PC-3 (cell line): ENCODE measurements around the gene PARD6A.

Source experiments
- CTCF ChIP-seq: fragments of 300-600 bp; sonication (generic); conservative IDR thresholded peaks from 2 replicates; pipeline ENCODE4 v1.5.1; 2017; ENCODE audit warnings: antibody characterized with exemption, low read depth, mild to moderate bottlenecking, low read length
- EZH2 ChIP-seq: fragments of 300-600 bp; sonication (generic); IDR thresholded peaks from one replicate; pipeline ENCODE4 v1.6.1; 2017; ENCODE audit warnings: antibody characterized with exemption, mild to moderate bottlenecking, low read length; ENCODE audit not compliant: unreplicated experiment
- EZH2phosphoT487 ChIP-seq: fragments of 300-600 bp; sonication (generic); IDR thresholded peaks from 2 replicates; pipeline ENCODE4 v1.6.1; 2018; ENCODE audit warnings: mild to moderate bottlenecking, antibody characterized with exemption, low read length, borderline replicate concordance

- TF ChIP-seq CTCF: no peak
- TF ChIP-seq EZH2: no peak
- no peak for TF ChIP-seq EZH2phosphoT487
Observed at GRCh38 chr16:67675579-67675935, 14.8 kb downstream of the PARD6A start.
